ENCODE data around the gene CRTC1. TPM values are rescaled to one million over a fixed set of nuclear protein-coding genes. Genes with fewer than 3 reads are reported as not detected.

Gene CRTC1
- total and polyA plus RNA-seq, 9 of the 15 experiments (the other 6 are each of a cell fraction or from before 2014, with no cell fraction given): 0.25 to 3.8 (median 1.2) TPM; not detected in 2

DNA sequence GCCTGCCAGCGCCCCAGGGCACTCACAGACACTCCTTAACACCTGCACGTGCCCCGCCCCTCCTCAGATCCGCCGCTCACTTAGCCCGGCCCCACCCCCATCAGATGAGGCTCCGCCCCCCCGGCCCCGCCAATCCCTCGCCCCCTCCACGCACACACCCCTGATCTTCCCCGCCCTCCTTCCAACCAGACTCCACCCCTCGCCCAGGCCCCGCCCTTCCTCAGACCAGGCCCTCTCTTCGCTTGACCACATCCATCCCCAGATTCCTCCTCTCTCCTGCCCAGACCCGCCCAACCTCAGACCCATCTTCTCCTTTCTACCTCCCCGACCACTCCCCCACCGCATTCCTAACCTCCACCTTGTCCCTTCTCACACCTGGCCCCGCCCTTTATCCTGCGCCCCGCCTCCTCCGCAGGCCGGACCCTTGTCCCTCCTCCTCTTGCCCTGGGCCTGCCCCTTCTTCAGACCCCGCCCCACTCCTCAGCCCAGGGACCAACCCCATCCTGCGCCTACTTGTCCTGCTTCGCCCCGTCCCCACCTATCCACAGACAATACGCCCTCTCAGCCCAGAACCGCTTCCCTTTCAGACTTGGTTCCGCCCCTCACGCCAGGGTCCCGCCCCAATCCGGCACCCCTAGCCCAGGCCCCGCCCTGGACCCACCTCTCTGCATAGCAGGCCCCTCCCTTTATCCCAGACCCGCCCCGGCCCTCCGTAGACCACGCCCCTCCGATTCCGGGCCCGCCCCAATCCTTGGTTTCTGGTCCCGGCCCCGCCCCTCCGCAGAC, 47.1 kb upstream of the CRTC1 start (continued):
- TF ChIP-seq NCOA6 (IDR thresholded peaks at IDR 0.05) (no peak), NBN (IDR thresholded peaks at IDR 0.05; ENCODE audit: low read depth) (peak; percentile 87; the same call in 1 of the 2 replicates), ZNF124 (CRISPR knock-in tag; IDR thresholded peaks at IDR 0.05) (no peak), RBM34 (IDR thresholded peaks at IDR 0.05; ENCODE audit: borderline replicate concordance, insufficient read depth, low read length) (no peak), MAZ (CRISPR knock-in tag; conservative IDR thresholded peaks at IDR 0.05 in 1 of 2, IDR thresholded peaks at IDR 0.05 in 1 of 2) (peak in 1 of 2 experiments; percentile 44; a peak in 2 of 4 replicates)
- TF ChIP-seq, protein P1, sequence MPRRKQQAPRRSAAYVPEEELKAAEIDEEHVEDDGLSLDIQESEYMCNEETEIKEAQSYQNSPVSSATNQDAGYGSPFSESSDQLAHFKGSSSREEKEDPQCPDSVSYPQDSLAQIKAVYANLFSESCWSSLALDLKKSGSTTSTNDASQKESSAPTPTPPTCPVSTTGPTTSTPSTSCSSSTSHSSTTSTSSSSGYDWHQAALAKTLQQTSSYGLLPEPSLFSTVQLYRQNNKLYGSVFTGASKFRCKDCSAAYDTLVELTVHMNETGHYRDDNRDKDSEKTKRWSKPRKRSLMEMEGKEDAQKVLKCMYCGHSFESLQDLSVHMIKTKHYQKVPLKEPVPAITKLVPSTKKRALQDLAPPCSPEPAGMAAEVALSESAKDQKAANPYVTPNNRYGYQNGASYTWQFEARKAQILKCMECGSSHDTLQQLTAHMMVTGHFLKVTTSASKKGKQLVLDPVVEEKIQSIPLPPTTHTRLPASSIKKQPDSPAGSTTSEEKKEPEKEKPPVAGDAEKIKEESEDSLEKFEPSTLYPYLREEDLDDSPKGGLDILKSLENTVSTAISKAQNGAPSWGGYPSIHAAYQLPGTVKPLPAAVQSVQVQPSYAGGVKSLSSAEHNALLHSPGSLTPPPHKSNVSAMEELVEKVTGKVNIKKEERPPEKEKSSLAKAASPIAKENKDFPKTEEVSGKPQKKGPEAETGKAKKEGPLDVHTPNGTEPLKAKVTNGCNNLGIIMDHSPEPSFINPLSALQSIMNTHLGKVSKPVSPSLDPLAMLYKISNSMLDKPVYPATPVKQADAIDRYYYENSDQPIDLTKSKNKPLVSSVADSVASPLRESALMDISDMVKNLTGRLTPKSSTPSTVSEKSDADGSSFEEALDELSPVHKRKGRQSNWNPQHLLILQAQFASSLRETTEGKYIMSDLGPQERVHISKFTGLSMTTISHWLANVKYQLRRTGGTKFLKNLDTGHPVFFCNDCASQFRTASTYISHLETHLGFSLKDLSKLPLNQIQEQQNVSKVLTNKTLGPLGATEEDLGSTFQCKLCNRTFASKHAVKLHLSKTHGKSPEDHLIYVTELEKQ (CRISPR knock-in tag; IDR thresholded peaks at IDR 0.05): no peak
- TF ChIP-seq, protein P2, sequence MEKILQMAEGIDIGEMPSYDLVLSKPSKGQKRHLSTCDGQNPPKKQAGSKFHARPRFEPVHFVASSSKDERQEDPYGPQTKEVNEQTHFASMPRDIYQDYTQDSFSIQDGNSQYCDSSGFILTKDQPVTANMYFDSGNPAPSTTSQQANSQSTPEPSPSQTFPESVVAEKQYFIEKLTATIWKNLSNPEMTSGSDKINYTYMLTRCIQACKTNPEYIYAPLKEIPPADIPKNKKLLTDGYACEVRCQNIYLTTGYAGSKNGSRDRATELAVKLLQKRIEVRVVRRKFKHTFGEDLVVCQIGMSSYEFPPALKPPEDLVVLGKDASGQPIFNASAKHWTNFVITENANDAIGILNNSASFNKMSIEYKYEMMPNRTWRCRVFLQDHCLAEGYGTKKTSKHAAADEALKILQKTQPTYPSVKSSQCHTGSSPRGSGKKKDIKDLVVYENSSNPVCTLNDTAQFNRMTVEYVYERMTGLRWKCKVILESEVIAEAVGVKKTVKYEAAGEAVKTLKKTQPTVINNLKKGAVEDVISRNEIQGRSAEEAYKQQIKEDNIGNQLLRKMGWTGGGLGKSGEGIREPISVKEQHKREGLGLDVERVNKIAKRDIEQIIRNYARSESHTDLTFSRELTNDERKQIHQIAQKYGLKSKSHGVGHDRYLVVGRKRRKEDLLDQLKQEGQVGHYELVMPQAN (IDR thresholded peaks at IDR 0.05; ENCODE audit: borderline replicate concordance): peak; percentile 77; the same call in 1 of the 2 replicates
- TF ChIP-seq, protein P3, sequence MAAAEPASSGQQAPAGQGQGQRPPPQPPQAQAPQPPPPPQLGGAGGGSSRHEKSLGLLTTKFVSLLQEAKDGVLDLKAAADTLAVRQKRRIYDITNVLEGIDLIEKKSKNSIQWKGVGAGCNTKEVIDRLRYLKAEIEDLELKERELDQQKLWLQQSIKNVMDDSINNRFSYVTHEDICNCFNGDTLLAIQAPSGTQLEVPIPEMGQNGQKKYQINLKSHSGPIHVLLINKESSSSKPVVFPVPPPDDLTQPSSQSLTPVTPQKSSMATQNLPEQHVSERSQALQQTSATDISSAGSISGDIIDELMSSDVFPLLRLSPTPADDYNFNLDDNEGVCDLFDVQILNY (CRISPR knock-in tag; IDR thresholded peaks at IDR 0.05): no peak
- TF ChIP-seq, protein P4, sequence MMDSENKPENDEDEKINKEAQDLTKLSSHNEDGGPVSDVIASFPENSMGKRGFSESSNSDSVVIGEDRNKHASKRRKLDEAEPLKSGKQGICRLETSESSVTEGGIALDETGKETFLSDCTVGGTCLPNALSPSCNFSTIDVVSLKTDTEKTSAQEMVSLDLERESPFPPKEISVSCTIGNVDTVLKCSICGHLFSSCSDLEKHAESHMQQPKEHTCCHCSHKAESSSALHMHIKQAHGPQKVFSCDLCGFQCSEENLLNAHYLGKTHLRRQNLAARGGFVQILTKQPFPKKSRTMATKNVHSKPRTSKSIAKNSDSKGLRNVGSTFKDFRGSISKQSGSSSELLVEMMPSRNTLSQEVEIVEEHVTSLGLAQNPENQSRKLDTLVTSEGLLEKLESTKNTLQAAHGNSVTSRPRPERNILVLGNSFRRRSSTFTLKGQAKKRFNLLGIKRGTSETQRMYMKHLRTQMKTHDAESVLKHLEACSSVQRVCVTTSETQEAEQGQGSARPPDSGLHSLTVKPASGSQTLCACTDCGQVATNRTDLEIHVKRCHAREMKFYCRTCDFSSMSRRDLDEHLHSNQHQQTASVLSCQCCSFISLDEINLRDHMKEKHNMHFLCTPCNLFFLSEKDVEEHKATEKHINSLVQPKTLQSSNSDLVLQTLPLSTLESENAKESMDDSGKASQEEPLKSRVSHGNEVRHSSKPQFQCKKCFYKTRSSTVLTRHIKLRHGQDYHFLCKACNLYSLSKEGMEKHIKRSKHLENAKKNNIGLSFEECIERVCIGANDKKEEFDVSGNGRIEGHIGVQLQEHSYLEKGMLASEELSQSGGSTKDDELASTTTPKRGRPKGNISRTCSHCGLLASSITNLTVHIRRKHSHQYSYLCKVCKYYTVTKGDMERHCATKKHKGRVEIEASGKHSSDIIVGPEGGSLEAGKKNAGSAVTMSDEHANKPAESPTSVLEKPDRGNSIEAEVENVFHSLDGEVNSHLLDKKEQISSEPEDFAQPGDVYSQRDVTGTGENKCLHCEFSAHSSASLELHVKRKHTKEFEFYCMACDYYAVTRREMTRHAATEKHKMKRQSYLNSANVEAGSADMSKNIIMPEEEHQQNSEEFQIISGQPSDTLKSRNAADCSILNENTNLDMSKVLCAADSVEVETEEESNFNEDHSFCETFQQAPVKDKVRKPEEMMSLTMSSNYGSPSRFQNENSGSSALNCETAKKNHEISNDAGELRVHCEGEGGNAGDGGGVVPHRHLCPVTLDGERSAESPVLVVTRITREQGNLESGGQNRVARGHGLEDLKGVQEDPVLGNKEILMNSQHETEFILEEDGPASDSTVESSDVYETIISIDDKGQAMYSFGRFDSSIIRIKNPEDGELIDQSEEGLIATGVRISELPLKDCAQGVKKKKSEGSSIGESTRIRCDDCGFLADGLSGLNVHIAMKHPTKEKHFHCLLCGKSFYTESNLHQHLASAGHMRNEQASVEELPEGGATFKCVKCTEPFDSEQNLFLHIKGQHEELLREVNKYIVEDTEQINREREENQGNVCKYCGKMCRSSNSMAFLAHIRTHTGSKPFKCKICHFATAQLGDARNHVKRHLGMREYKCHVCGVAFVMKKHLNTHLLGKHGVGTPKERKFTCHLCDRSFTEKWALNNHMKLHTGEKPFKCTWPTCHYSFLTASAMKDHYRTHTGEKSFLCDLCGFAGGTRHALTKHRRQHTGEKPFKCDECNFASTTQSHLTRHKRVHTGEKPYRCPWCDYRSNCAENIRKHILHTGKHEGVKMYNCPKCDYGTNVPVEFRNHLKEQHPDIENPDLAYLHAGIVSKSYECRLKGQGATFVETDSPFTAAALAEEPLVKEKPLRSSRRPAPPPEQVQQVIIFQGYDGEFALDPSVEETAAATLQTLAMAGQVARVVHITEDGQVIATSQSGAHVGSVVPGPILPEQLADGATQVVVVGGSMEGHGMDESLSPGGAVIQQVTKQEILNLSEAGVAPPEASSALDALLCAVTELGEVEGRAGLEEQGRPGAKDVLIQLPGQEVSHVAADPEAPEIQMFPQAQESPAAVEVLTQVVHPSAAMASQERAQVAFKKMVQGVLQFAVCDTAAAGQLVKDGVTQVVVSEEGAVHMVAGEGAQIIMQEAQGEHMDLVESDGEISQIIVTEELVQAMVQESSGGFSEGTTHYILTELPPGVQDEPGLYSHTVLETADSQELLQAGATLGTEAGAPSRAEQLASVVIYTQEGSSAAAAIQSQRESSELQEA (IDR thresholded peaks at IDR 0.05; ENCODE audit: low read depth): peak; percentile 26; the same call in 1 of the 2 replicates

Data from K562 (cell line).